Endothelial cell of umbilical vein (primary cell): Measurements from ENCODE around the gene FRMD5.

Source experiments
- CTCF ChIP-seq, 2 donors: IDR thresholded peaks; 1 replicate in 1 of 2; 2 replicates in 1 of 2; pipeline ENCODE4 v1.5.1; 2011; ENCODE audit warnings: low read length in 2 of 2, mild to moderate bottlenecking in 2 of 2, moderate library complexity in 2 of 2, control low read depth in 1 of 2, inconsistent platforms in 1 of 2, low read depth in 1 of 2; ENCODE audit not compliant: insufficient read depth in 1 of 2; ENCODE audit errors: extremely low read depth in 1 of 2
- EZH2 ChIP-seq: IDR thresholded peaks from 2 replicates; pipeline ENCODE4 v1.6.1; 2012; ENCODE audit warnings: borderline replicate concordance, low read depth, mild to moderate bottlenecking, moderate library complexity, low read length, inconsistent platforms; ENCODE audit not compliant: severe bottlenecking
- FOS ChIP-seq: IDR thresholded peaks from 2 replicates; pipeline ENCODE4 v1.6.1; 2011; ENCODE audit warnings: mild to moderate bottlenecking, low read length, moderate library complexity, borderline replicate concordance; ENCODE audit not compliant: insufficient read depth
- GATA2 ChIP-seq: IDR thresholded peaks from 2 replicates; pipeline ENCODE4 v1.7.0; 2011; ENCODE audit warnings: low read depth, mild to moderate bottlenecking, moderate library complexity, mixed read lengths, low read length; ENCODE audit not compliant: insufficient read length, insufficient read depth
- JUN ChIP-seq: IDR thresholded peaks from 2 replicates; pipeline ENCODE4 v1.6.1; 2011; ENCODE audit warnings: borderline replicate concordance, low read depth; ENCODE audit not compliant: insufficient read length, insufficient read depth
- MAX ChIP-seq: IDR thresholded peaks from 2 replicates; pipeline ENCODE4 v1.6.1; 2011; ENCODE audit not compliant: insufficient read depth, insufficient read length
- MYC ChIP-seq: IDR thresholded peaks from one replicate; pipeline ENCODE4 v1.6.1; 2011; ENCODE audit warnings: mild to moderate bottlenecking, low read depth, low read length
- POLR2A ChIP-seq: IDR thresholded peaks from 2 replicates; pipeline ENCODE4 v1.6.1; 2012; ENCODE audit warnings: low read depth, mild to moderate bottlenecking, control low read depth, low read length
- POLR2AphosphoS5 ChIP-seq: IDR thresholded peaks from 2 replicates; pipeline ENCODE4 v1.6.1; 2012; ENCODE audit warnings: low read depth, mild to moderate bottlenecking, control low read depth, low read length, moderate library complexity; ENCODE audit not compliant: insufficient read depth

GRCh38 chr15:43883571-43883970 lies 311.5 kb downstream of the FRMD5 start:
- TF ChIP-seq CTCF (IDR thresholded peaks at IDR 0.05; ENCODE audit: extremely low read depth in 1 of 2, insufficient read depth in 1 of 2, low read depth in 1 of 2, low read length in 2 of 2) = no peak
- no peak for TF ChIP-seq EZH2
- no peak for TF ChIP-seq POLR2A
- TF ChIP-seq POLR2AphosphoS5 = no peak
- no peak for TF ChIP-seq MYC
- TF ChIP-seq GATA2 = no peak
- TF ChIP-seq MAX = no peak
- no peak for TF ChIP-seq FOS
- TF ChIP-seq JUN = no peak
